GM12801 (cell line): ENCODE measurements around the gene GPR78.

Experiments used
- TF ChIP-seq, protein P1 (sequence below): IDR thresholded peaks from one replicate; pipeline ENCODE4 v1.5.1; 2011; ENCODE audit warnings: control low read depth; ENCODE audit not compliant: insufficient read length; ENCODE audit errors: extremely low read depth

The GPR78 gene

DNA sequence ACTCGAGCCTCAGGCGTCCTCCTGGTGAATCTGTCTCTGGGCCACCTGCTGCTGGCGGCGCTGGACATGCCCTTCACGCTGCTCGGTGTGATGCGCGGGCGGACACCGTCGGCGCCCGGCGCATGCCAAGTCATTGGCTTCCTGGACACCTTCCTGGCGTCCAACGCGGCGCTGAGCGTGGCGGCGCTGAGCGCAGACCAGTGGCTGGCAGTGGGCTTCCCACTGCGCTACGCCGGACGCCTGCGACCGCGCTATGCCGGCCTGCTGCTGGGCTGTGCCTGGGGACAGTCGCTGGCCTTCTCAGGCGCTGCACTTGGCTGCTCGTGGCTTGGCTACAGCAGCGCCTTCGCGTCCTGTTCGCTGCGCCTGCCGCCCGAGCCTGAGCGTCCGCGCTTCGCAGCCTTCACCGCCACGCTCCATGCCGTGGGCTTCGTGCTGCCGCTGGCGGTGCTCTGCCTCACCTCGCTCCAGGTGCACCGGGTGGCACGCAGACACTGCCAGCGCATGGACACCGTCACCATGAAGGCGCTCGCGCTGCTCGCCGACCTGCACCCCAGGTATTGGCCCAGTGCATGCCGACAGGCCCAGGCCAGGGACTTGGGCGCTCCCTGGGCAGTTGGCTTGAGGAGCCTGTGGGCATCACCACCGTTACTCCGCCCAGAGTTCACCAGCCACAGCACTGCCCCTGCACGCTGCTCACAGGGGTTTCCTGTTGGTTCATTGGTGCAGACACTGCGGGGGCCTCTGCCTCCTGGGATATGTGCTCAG is 1.1 kb downstream of the GPR78 start:
- TF ChIP-seq, protein P1, sequence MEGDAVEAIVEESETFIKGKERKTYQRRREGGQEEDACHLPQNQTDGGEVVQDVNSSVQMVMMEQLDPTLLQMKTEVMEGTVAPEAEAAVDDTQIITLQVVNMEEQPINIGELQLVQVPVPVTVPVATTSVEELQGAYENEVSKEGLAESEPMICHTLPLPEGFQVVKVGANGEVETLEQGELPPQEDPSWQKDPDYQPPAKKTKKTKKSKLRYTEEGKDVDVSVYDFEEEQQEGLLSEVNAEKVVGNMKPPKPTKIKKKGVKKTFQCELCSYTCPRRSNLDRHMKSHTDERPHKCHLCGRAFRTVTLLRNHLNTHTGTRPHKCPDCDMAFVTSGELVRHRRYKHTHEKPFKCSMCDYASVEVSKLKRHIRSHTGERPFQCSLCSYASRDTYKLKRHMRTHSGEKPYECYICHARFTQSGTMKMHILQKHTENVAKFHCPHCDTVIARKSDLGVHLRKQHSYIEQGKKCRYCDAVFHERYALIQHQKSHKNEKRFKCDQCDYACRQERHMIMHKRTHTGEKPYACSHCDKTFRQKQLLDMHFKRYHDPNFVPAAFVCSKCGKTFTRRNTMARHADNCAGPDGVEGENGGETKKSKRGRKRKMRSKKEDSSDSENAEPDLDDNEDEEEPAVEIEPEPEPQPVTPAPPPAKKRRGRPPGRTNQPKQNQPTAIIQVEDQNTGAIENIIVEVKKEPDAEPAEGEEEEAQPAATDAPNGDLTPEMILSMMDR: no peak

DNA sequence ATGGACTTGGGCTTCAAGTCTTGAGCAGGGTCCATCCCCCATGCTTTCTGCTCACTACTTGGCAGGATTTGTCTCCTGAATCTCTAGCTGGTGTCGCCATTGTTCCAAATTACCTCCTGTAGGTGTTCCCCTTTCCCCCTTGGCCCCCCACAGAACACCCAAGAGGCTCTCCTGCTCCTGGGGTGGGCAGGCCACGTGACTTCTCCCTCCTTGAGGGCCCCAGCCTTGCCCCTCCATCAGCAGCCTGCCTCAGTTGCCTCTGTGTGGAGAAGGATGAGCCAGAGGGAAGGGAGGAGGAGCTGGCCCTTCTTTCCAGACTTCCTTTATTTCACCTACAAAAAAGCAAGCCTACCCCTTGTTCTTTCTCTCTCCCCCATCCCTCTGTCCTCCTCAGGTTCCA is 1.8 kb downstream of the GPR78 start:
- TF ChIP-seq, protein P1: no peak

DNA sequence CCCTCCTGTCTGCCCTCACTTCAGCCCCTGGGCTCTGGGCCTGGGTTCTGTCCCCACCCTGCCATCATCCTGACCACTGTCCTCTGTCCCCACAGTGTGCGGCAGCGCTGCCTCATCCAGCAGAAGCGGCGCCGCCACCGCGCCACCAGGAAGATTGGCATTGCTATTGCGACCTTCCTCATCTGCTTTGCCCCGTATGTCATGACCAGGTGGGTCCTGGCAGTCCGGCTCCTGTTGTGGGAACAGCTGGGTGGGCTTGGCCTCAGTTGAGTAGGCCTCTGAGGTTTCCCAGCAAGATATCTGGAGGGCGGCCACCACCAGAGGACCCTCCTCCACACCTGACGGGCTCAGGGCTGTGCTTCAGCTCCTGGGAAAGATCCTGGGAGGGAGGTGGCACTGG is 2.2 kb downstream of the GPR78 start:
- TF ChIP-seq, protein P1: no peak

DNA sequence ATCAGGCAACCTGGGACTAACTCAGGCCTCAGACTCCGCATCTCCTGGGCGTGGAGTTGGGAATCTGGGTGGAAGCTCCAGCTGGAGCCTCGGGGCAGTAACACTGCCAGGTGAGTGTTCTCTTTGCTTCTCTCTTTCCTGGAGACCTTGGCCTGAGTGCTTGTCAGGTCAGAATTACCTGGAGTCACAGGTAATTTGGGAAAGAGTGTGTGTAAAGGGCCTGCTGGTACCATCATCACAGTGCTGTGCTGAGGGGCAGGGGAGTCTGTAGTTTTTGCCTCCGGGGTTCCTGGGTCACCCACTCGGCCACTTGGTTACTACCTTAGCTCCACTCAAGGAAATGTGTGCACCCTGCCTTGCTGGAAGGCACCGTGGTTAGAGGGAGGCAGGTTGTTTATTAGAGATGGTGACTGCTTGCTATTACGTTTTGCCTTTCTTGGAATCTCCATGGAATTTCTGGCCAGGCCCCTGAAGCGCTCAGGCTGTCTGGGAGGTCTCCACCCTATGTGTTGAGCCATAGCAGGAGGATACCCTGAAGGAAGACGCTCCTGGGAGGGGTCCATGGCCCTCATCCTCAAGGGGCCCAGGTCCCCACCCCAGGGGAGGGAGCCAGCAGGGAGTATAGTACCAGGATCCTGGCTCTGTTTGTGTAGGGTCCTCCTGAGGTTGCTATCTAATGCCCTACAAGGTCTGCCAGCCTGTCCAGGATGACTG is 2.9 kb downstream of the GPR78 start:
- TF ChIP-seq, protein P1: no peak

DNA sequence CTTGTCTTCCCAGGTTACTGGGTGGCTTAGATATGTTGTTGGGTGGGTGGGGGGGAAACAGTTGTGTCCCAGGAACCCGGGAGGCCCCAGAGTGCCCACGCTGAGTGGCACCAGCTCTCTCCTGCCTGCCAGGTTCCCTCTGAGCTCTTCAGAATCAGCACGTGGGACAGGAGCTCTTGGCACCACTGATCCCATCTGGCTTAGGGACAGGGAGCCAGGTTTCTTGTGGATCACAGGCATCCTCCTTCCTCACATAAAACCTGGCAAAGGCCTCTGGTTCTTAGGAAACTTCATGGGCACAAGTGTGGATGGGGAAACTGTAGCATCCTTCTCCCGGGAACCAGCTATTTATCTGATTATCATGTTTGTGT is 3.4 kb downstream of the GPR78 start:
- TF ChIP-seq, protein P1: no peak

DNA sequence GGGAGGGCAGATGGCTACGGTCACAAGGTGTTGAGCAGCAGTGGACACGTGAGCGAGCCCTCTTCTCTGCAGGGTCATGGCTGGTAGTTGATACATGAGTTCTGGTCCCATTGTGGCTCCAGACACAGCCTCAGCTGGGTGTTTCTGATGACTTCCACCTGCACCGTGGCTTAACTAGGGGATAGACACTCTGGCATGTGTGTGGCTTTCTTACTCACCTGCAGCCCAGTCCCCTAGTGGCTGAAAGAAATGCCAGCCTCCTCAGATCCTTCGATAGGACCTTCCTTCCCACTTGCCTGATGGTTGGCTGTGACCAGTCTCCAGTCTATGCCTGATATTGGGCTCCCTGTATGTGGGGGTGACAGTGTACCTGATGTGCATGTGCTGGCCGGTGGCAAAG is 5.0 kb downstream of the GPR78 start:
- TF ChIP-seq, protein P1: no peak

DNA sequence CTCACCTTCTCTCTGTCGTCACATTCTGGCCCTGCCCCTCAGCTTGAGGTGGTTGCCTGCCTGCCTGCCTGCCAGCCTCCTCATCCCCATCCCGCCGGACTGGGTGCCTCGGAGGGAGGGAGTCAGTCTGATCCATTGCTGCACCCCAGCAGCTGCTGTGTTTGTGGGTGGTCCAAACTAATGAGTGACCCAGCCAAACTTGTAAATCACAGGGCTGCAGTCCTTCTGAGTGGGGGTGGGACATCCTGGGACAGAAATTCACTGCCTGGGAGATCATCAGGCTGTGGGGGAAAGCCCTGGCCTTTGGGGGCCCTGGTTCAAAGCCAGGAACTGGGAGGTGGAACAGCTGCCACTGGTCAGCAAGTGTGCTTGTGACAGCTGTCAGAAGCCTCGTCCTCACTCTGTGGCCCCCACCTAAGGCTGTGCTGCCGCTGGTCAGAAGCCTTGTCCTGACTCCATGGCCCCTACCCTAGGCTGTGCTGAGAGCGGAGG is 5.6 kb downstream of the GPR78 start:
- TF ChIP-seq, protein P1: no peak
